GM12891 (cell line): ENCODE measurements around the gene LRRC3B.

Experiments used
- POLR2A ChIP-seq: IDR thresholded peaks from 2 replicates; pipeline ENCODE4 v1.6.1; 2011; ENCODE audit warnings: low read depth, low read length, control low read depth
- POLR2AphosphoS5 ChIP-seq: IDR thresholded peaks from 2 replicates; pipeline ENCODE4 v1.6.1; 2011; ENCODE audit warnings: low read depth, low read length, control low read depth
- POU2F2 ChIP-seq: IDR thresholded peaks from 2 replicates; pipeline ENCODE4 v1.6.1; 2011; ENCODE audit warnings: low read depth, mild to moderate bottlenecking, control low read depth, low read length, moderate library complexity
- TAF1 ChIP-seq: IDR thresholded peaks from 2 replicates; pipeline ENCODE4 v1.6.1; 2011; ENCODE audit warnings: low read depth, low read length, control low read depth

DNA sequence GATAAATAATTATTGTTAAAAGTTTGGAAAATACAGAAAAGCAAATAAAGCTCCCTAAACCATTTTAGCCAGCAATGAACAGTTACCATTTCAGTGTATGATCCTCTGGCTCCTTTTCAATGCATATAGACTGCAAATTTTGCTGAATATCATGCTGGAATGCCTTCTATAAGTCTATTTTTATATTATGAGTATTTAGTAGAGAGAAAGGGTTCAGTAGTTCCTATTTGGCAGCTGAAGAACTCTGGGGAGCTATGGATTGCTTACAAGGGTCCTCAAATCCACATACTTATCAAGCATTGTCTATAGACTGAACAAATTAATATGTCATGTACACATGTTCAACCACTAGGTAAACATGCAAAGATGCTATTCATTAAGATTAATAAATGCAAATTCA is 46.1 kb downstream of the LRRC3B start:
- TF ChIP-seq POLR2AphosphoS5, result no peak
- no peak for TF ChIP-seq POLR2A
- TF ChIP-seq TAF1, result no peak
- TF ChIP-seq POU2F2, result no peak
